Measurements from ENCODE around the gene ULBP2. TPM values are rescaled to one million over a fixed set of nuclear protein-coding genes. Genes with fewer than 3 reads are reported as not detected.
"Not testable (repeated sequence)": the region's sequence is repeated elsewhere in the genome, so short reads cannot be mapped to it uniquely, and the experiment has no call there.

Gene ULBP2
- total RNA-seq, 2 donors from 2014 or later: 2.8 to 3.7 TPM

DNA sequence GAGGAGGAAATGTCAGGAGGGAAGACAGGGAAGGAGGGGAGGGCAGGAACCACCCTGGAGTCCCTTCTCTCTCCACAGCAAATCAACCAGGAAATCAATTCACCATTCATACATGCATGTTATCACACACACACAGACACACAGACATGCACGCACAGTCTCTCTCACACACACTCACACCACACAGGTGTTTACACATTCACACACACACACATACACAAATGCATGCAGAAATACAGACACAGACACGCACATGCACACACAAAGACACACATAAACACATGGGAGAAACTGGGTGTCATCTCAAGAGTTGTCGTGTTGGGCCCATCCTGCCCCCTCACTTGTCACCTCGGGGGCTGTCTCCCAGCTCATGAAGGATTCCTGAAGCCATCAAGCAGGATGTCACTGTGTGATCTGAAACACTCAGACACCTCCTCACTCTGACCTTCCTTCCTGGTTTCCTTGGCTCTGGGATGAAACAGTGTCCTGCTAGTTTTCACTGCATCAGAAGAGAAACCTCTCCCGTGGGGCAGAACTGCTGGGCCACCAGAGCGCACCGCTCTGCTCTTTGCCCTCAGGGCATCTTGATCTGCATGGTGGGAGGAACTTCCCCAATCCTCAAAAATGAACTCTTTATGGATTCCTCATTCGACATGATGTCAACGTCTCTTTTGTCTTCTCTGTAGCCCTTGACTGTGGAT, 28.1 kb upstream of the ULBP2 start:
- peaks cover 54% of the 10 kb centered on the region for H3K27me3 Mint-ChIP-seq
- no peak for DNase-seq

DNA sequence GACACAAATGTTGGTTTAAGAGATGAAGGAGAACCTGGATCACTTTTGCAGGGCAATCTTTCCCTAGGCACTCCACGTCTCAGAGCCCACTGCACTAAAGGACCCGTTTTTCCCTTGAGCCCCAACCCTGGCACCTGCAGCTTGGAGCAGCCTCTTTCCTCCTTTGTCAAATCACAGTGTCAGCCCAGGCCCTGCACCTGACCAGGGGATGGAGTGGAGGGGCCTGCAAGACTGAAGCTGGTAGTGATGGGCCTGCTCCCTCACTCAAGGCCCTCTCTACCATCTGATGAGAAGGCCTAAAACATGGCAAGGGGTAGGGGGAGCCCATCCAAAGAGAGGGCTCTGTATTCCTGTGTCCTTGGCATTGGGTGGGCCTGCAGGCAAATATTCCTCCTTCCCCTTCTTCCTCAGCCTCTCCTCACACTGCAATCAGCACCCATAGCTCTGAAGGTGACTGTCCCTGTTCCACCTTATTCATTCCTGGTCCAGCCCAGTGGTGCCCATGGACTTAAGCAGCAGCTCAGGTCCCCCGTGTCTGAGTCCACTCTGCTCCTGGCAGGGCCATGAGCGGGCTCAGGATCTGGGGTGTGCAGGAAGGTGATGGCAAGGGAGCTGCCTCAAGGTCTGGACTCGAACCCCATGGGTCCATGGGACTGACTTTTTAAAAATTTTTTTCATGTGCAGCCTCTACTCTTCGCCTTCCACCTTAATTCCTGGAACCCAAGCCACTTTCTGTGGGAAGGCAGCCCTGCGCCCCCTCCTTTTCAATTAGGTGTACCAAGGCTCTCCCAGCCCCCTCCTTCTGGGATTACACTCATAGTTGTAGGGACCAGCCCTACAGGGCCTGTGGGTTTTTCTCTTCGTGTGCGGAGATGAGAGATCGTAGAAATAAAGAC, 25.6 kb upstream of the ULBP2 start:
- Mint-ChIP-seq H3K36me3 (ENCODE audit: low read depth) (no peaks in the 10 kb centered on the region), H3K27ac (no peak overlapping the region), H3K27me3 (peaks cover 66% of the 10 kb centered on the region), H3K4me3 (no peak overlapping the region), H3K4me1 (peaks cover 4% of the 10 kb centered on the region)
- no peak for ATAC-seq
- DNase-seq: no peak
- H3K9me3 ChIP-seq (ENCODE audit: control insufficient read depth, low read length, poor library complexity, severe bottlenecking): no peaks in the 10 kb centered on the region

More for the DNA sequence above, 28.1 kb upstream of the ULBP2 start:
- no peak for ATAC-seq
- H3K9me3 ChIP-seq (ENCODE audit: control insufficient read depth, low read length, poor library complexity, severe bottlenecking): no peaks in the 10 kb centered on the region
- Mint-ChIP-seq H3K4me1 (peaks cover 4% of the 10 kb centered on the region), H3K27ac (no peak overlapping the region), H3K4me3 (no peak overlapping the region), H3K36me3 (ENCODE audit: low read depth) (no peaks in the 10 kb centered on the region)

DNA sequence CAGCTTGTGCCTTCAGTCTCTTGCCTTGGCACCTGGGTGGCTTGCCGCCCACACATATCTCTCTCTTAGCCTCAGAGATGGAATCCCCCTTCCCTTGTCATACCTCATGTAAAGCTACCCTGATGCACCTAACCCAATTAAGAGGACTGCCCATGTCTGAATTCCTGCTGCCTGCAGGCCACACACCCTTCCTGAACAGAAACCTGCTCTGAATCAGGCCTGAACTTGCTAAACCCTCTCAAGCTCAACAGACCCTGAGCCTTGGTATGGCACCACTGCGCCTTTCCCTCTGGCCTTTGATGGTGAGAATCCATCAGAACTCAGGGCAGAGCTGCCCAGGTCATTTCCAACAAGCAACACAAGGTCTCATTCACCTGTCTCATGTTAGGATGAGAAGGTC, 24.1 kb upstream of the ULBP2 start:
- H3K4me1 Mint-ChIP-seq: peaks cover 11% of the 10 kb centered on the region
- H3K27ac Mint-ChIP-seq: no peak overlapping the region
- no peak overlapping the region for H3K4me3 Mint-ChIP-seq
- H3K36me3 Mint-ChIP-seq (ENCODE audit: low read depth): no peaks in the 10 kb centered on the region
- H3K9me3 ChIP-seq (ENCODE audit: control insufficient read depth, low read length, poor library complexity, severe bottlenecking): no peaks in the 10 kb centered on the region
- peaks cover 77% of the 10 kb centered on the region for H3K27me3 Mint-ChIP-seq
- no peak for DNase-seq
- ATAC-seq: no peak

DNA sequence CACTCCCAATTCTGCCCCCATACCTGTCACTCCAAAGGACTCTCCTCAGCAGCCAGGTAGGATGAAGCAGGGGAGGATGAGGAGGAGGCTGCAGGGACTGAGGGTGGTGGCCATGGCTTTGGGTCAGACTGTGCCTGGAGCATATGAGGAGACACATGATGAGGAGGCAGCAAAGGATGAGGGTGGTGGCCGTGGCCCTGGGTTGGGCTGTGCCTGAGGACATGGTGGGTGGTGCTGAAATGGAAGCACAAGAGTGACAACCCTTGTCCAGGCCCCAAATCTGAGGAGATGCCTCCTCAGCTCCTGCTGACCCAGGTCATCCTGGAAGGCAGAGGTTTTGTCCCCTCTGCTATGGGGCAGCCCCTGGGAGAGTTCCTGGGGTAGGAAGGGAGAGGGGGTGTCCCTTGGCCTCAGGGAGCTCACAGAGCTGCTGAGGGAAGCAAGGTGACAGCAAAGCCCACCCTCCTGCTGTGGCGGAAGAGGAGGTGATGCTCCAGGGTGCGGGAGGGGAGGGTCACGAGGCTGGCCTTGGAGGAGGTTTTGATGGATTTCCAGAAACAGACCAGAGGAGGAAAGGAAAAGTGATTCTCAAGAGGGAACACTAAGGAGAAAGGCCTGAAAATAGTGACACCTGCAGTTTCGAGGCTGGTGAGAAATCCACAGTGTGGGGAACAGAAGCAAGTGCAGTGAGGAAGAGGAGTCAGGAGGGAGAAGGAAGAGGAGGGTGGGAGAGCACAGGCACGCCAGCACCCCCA, 23.5 kb upstream of the ULBP2 start:
- H3K4me3 Mint-ChIP-seq: no peak overlapping the region
- peaks cover 18% of the 10 kb centered on the region for H3K4me1 Mint-ChIP-seq
- peaks cover 77% of the 10 kb centered on the region for H3K27me3 Mint-ChIP-seq
- DNase-seq (no peak), ATAC-seq (no peak)
- no peaks in the 10 kb centered on the region for H3K36me3 Mint-ChIP-seq (ENCODE audit: low read depth)
- H3K9me3 ChIP-seq (ENCODE audit: control insufficient read depth, low read length, poor library complexity, severe bottlenecking): no peaks in the 10 kb centered on the region
- no peak overlapping the region for H3K27ac Mint-ChIP-seq

DNA sequence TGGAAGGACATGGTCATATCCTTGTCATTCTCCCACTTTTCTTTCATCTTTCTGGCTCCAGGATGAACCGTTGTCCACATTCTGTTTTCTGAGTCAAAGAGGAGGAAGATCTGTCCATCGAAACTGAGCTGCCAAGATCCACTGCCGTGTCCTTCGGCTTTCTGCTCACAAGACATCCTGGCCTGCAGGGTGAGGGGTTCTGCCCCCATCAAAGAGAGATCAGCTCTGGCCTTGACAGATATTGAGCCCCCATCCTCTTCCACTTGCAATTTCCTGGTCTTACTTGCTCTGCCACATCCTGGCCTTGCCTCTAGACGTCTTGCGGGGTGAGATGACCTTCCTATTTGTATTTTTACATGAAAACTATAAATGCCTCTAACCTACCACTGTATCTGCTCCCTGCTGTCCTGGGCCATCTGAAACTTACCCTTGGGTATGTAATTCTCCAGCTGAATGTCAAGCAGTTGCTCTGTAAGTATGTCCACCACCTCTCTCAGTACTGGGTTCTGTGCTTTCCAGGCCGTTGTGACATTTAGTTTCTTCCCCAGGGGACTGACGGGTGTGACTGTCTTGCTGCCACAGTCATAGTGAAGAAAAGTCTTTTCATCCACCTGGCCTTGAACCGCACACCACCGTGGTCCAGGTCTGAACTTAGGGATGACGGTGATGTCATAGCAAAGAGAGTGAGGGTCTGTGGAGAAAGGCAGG, 22.5 kb upstream of the ULBP2 start:
- not testable (repeated sequence) for H3K4me3 Mint-ChIP-seq; DNase-seq; H3K27ac Mint-ChIP-seq; H3K9me3 ChIP-seq (ENCODE audit: control insufficient read depth, low read length, poor library complexity, severe bottlenecking); ATAC-seq; H3K36me3 Mint-ChIP-seq (ENCODE audit: low read depth)
- Mint-ChIP-seq H3K4me1 (peaks cover 24% of the 10 kb centered on the region), H3K27me3 (peaks cover 77% of the 10 kb centered on the region)

DNA sequence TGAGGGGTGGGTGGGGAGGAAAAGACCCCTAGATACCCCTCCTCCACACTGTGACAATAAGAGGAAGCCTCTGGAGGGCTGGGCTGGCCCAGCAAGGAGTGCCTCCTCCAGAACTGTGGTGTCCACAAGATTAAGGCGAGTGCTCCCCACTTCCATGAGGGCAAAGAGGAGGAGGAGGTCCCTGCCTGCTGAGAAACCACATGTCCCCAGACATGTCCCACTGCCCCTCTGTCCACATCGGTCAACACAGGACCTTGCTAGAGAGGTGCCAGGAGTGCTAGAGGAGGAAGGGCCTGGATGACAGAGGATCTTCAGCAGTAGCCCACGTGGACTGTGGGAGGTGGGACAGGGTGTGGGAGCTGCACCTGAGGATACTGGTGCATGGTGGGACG, 22.0 kb upstream of the ULBP2 start:
- Mint-ChIP-seq H3K36me3 (ENCODE audit: low read depth) (no peaks in the 10 kb centered on the region), H3K27ac (no peak overlapping the region), H3K4me3 (no peak overlapping the region), H3K27me3 (peaks cover 78% of the 10 kb centered on the region), H3K4me1 (peaks cover 26% of the 10 kb centered on the region)
- no peak for ATAC-seq
- DNase-seq: no peak
- no peaks in the 10 kb centered on the region for H3K9me3 ChIP-seq (ENCODE audit: control insufficient read depth, low read length, poor library complexity, severe bottlenecking)

DNA sequence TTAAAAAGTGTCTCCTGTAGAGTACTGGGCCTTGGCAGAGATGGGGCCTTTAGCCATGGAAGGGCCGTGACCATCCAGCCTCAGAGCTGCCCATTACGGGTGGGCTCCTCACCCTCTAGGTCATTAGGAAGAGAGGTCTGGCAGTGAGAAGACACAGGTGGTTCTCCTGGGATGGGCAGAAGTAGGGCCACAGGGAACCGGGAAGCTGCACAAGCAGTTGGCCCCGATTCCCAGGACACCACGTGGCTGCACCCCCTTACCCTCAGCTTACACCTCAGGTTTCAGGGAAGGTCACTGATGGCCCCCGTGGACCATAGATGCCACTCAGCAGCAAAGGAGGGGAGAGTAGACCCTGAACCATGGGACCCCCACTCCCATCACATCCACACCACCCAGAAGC, 20.5 kb upstream of the ULBP2 start:
- H3K27me3 Mint-ChIP-seq: peaks cover 83% of the 10 kb centered on the region
- peaks cover 32% of the 10 kb centered on the region for H3K4me1 Mint-ChIP-seq
- H3K9me3 ChIP-seq (ENCODE audit: control insufficient read depth, low read length, poor library complexity, severe bottlenecking): no peaks in the 10 kb centered on the region
- H3K36me3 Mint-ChIP-seq (ENCODE audit: low read depth): peaks cover 2% of the 10 kb centered on the region
- ATAC-seq: no peak
- H3K4me3 Mint-ChIP-seq: no peak overlapping the region
- no peak overlapping the region for H3K27ac Mint-ChIP-seq
- DNase-seq: no peak

DNA sequence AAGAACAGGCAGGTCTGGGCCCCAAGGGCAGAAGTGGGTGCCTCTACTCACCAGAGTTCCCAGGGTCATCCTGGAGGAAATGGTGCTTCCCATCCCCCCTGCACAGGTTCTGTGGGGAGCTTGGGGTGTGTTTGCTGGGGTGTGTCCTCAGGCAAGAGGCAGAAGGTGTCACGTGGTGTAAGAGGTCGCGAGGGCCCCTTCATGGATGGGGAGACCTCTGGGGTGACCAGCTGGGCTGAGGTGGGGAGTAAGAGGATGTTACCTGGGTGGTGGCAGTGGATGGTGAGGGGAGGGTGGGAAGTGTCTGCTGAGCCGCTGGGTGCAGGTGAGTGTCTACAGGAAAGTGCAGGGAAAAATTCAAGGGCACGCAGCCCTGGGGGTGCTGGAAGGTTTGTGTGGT, 19.7 kb upstream of the ULBP2 start:
- peaks cover 81% of the 10 kb centered on the region for H3K27me3 Mint-ChIP-seq
- not testable (repeated sequence) for H3K27ac Mint-ChIP-seq; DNase-seq; H3K36me3 Mint-ChIP-seq (ENCODE audit: low read depth); ATAC-seq; H3K9me3 ChIP-seq (ENCODE audit: control insufficient read depth, low read length, poor library complexity, severe bottlenecking)
- peaks cover 33% of the 10 kb centered on the region for H3K4me1 Mint-ChIP-seq
- H3K4me3 Mint-ChIP-seq: peak overlapping the region; percentile 90

DNA sequence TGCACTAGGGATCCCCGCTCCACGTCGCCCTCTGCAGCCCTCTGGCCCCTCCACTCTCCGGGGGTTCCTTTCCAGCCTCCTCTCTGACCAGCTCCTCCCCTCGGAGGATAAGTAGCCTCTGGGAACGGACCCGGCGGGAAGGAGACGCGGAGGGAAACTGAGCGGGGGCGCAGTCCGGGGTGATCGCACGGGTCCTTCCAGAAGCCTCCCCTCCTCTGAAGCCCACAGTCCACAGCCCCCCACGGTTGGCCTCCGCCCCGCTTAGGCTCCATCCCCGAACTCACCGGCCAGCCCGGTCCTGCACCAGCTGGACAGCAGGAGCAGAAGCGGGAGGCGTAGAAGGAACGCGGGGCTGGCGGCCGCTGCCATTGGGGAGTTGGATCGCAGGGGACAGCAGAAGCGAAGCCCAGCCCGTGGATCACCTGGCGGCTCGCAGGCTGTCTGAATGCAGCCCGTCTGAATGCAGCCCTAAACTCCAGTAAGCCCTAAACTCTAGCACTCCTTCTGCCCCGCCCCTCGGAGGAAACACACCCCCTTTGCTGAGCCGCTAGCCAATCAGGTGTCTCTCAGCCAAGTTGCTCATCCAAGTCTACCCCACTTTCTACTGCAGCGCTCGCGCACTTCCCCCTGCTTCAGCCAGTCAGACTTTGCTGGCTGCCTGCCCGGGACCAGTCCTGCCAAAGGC, 19.0 kb upstream of the ULBP2 start, which contains the start of gene RAET1G:
TSS of gene RAET1G (minus strand) at position 480 of the 685 bp plus-strand sequence. CDS start at position 369, 111 bp downstream.
- peak within 1 kb of the TSS; percentile 69 for H3K27ac Mint-ChIP-seq
- peaks cover 88% of the 10 kb centered on the region for H3K27me3 Mint-ChIP-seq
- DNase-seq (peak; percentile 62 to 74 (median 70)), ATAC-seq (peak; percentile 94)
- peaks cover 2% of the 10 kb centered on the region for H3K36me3 Mint-ChIP-seq (ENCODE audit: low read depth)
- H3K9me3 ChIP-seq (ENCODE audit: control insufficient read depth, low read length, poor library complexity, severe bottlenecking): no peaks in the 10 kb centered on the region
- H3K4me1 Mint-ChIP-seq: peaks cover 33% of the 10 kb centered on the region
- peak within 1 kb of the TSS; percentile 90 for H3K4me3 Mint-ChIP-seq

DNA sequence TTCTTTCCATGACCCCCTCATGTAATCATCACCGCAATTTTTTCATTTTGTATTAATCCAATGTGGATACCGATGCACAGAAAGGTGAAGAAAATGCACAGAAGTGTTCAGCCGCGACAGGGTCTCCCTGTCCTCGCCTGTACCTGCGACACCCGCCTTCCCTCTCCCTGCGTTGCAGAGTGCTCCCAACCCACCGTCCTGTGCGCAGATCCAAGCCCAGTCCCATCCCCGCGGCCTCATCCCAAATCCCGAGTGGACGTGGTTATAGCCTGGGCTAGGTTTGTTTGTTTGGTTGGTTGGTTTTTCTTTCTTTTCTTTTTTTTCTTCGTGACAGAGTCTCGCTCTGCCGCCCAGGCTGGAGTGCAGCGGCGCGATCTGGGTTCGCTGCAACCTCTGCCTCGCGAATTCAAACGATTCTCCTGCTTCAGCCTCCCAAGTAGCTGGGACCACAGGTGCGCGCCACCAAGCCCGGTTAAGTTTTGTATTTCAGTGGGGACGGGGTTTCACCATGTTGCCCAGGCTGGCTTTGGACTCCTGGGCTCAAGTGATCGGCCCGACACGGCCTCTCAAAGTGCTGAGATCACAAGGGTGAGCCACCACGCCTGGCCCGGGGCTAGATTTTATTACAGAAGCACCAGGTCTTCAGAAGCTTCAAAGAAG, 18.4 kb upstream of the ULBP2 start:
- Mint-ChIP-seq H3K27ac (peak overlapping the region; percentile 69), H3K4me1 (peaks cover 31% of the 10 kb centered on the region), H3K4me3 (peak overlapping the region; percentile 90), H3K36me3 (ENCODE audit: low read depth) (peaks cover 4% of the 10 kb centered on the region), H3K27me3 (peaks cover 90% of the 10 kb centered on the region)
- no peaks in the 10 kb centered on the region for H3K9me3 ChIP-seq (ENCODE audit: control insufficient read depth, low read length, poor library complexity, severe bottlenecking)
- no peak for DNase-seq
- peak; percentile 39 for ATAC-seq

DNA sequence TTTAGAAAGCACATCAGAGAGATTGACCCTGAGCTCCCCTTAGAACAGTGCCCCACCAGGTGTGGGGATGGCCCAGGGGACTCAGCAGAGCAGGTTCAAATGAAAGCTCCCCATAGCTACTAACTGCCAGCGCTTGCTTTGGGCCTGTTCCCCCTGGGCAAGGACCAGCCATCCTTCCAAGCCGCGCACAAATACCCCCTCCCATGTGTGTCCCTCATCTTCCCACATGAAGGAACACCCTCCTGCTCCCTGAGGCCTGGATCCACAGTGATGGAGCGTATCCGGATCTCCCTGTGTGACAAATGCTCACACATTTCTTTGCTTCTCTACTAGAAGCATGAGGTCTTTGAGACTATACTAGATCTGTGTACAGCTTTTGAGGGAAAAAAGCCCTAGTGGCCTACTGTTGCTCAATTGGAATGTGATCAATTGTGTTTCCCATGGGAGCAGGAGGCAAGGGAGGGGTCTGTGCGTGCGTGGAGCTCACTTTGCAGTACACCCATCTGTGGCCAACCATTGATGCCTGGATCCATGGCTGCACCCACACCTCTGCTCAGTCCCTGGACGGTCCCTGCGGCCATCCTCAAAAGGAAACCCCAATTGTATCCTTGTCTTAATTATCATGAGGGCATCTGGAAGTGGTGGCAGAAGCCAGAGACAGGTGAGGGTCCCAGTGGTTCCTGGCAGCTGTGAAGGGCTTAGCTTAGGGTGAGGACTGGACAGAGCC, 17.4 kb upstream of the ULBP2 start:
- Mint-ChIP-seq H3K4me1 (peaks cover 29% of the 10 kb centered on the region), H3K27ac (no peak overlapping the region), H3K27me3 (peaks cover 93% of the 10 kb centered on the region), H3K4me3 (no peak overlapping the region), H3K36me3 (ENCODE audit: low read depth) (peaks cover 10% of the 10 kb centered on the region)
- no peaks in the 10 kb centered on the region for H3K9me3 ChIP-seq (ENCODE audit: control insufficient read depth, low read length, poor library complexity, severe bottlenecking)
- DNase-seq (no peak), ATAC-seq (no peak)
